Nephron progenitor cell (in vitro differentiated cells): ENCODE data around the gene RPF1.

Experiments
- DNase-seq: peaks from one replicate; pipeline ENCODE4 v3.0.0; 2021
- H3K27ac Mint-ChIP-seq: 2 replicates; pipeline ENCODE4 v1.8.0; 2021; ENCODE audit warnings: mild to moderate bottlenecking, moderate library complexity, mixed read lengths
- H3K27me3 Mint-ChIP-seq: 2 replicates; pipeline ENCODE4 v1.8.0; 2021; ENCODE audit warnings: mild to moderate bottlenecking, low read depth, mixed read lengths; ENCODE audit not compliant: poor library complexity
- H3K36me3 Mint-ChIP-seq: 2 replicates; pipeline ENCODE4 v1.8.0; 2021; ENCODE audit warnings: low read depth, mixed read lengths
- H3K4me1 Mint-ChIP-seq: 2 replicates; pipeline ENCODE4 v1.8.0; 2021; ENCODE audit warnings: mixed read lengths
- H3K4me3 Mint-ChIP-seq: 2 replicates; pipeline ENCODE4 v1.8.0; 2021; ENCODE audit warnings: mild to moderate bottlenecking, moderate library complexity, mixed read lengths
- H3K9me3 Mint-ChIP-seq: 2 replicates; pipeline ENCODE4 v1.8.0; 2021; ENCODE audit warnings: mild to moderate bottlenecking, moderate library complexity, mixed read lengths
- TF ChIP-seq, protein P1 (sequence below): fragments of 200-600 bp; sonication (generic); IDR thresholded peaks from 2 replicates; pipeline ENCODE4 v1.5.0; 2021; ENCODE audit warnings: antibody characterized with exemption

RPF1 gene

DNA sequence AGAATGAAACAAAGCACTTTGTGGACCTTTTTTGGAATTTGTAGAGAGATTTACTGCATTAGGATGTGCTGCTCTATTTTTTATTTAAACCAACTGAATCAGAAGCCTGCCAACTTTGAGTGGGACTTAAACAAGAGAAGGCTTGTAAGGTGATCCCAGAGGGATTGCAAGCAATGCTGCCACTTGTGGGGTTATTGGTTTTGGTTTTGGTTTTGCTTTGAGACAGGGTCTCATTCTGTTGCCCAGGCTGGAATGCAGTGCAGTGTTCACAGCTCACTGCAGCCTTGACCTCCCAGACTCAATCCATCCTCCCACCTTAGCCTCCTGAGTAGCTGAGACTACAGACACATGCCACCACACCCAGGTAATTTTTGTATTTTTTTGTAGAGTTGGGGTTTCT is 59.5 kb downstream of the RPF1 start:
- Mint-ChIP-seq H3K27me3 (no peaks in the 10 kb centered on the region), H3K4me3 (no peak overlapping the region), H3K36me3 (peaks cover 32% of the 10 kb centered on the region), H3K27ac (no peak overlapping the region), H3K9me3 (no peaks in the 10 kb centered on the region), H3K4me1 (no peaks in the 10 kb centered on the region)
- no peak for DNase-seq
- TF ChIP-seq, protein P1, sequence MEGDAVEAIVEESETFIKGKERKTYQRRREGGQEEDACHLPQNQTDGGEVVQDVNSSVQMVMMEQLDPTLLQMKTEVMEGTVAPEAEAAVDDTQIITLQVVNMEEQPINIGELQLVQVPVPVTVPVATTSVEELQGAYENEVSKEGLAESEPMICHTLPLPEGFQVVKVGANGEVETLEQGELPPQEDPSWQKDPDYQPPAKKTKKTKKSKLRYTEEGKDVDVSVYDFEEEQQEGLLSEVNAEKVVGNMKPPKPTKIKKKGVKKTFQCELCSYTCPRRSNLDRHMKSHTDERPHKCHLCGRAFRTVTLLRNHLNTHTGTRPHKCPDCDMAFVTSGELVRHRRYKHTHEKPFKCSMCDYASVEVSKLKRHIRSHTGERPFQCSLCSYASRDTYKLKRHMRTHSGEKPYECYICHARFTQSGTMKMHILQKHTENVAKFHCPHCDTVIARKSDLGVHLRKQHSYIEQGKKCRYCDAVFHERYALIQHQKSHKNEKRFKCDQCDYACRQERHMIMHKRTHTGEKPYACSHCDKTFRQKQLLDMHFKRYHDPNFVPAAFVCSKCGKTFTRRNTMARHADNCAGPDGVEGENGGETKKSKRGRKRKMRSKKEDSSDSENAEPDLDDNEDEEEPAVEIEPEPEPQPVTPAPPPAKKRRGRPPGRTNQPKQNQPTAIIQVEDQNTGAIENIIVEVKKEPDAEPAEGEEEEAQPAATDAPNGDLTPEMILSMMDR = no peak

DNA sequence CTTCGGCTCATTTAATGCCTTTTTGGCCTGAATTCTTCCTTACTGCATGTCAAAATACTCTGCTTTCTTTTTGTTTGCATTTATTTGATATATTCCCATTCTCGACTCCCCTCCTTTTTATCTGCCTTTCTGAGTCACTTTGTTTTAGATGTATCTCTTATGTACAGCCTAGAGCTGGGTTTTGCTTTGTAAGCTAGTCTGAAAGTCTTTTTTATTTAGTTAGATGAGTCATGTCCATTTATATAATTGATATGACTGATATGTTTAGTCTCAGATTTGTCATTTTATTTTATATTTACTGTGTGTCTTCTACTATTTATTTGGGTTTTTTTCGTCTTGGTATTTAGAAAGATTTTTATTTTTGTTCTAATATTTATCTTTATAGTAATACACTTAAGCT is 60.9 kb downstream of the RPF1 start:
- TF ChIP-seq, protein P1 = no peak
- DNase-seq = no peak
- Mint-ChIP-seq H3K9me3 (no peaks in the 10 kb centered on the region), H3K36me3 (peaks cover 37% of the 10 kb centered on the region), H3K4me1 (no peaks in the 10 kb centered on the region), H3K27me3 (no peaks in the 10 kb centered on the region), H3K27ac (no peak overlapping the region), H3K4me3 (no peak overlapping the region)

DNA sequence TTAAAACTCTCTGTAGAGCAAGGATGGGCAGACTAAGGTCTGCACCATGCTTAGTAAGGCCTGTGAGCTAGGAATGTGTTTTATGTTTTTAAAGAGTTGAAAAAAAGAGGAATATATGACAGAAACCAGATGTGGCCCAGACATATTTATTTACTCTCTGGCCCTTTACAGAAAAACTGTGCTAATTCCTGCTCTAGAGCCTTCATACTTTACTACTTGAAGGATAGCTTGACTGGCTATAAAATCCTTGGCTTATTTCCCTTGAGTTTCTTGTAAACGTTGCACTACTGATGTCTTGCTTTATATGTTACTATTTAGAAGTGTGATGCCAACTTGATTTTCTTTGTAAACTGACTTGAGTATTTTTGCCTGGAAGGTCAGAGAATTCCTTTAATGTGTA is 61.7 kb downstream of the RPF1 start:
- TF ChIP-seq, protein P1 = no peak
- no peaks in the 10 kb centered on the region for H3K4me1 Mint-ChIP-seq
- no peaks in the 10 kb centered on the region for H3K9me3 Mint-ChIP-seq
- DNase-seq = no peak
- H3K27me3 Mint-ChIP-seq = no peaks in the 10 kb centered on the region
- peaks cover 37% of the 10 kb centered on the region for H3K36me3 Mint-ChIP-seq
- no peak overlapping the region for H3K27ac Mint-ChIP-seq
- no peak overlapping the region for H3K4me3 Mint-ChIP-seq

DNA sequence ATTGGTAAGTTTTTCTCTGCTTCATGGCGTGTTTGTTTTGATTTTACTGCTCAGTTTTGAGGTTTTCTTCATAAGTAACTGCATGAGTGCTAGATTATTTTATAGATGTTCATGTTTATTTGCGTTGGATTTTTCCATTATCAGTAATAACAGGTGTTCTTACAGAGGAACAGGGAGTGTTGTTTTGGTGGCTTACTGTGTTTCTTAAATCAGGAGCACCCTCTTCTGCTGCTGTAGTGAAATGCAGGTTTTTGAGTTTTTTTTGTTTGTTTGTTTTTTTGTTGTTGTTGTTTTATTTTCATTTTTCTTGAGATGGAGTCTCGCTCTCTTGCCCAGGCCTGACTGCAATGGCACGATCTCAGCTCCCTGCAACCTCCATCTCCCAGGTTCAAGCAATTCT is 62.6 kb downstream of the RPF1 start:
- DNase-seq = no peak
- TF ChIP-seq, protein P1 = no peak
- H3K27me3 Mint-ChIP-seq = no peaks in the 10 kb centered on the region
- H3K4me3 Mint-ChIP-seq = no peak overlapping the region
- H3K27ac Mint-ChIP-seq = peak overlapping the region; percentile 39
- H3K4me1 Mint-ChIP-seq = no peaks in the 10 kb centered on the region
- H3K9me3 Mint-ChIP-seq = no peaks in the 10 kb centered on the region
- H3K36me3 Mint-ChIP-seq = peaks cover 33% of the 10 kb centered on the region
